HepG2 (cell line): ENCODE results near the gene TLE5. TPM values are rescaled to one million over a fixed set of nuclear protein-coding genes. Genes with fewer than 3 reads are reported as not detected.

ENCODE experiments used
- CAMTA2 ChIP-seq: sonication (generic); formaldehyde crosslinking; IDR thresholded peaks from 2 replicates; pipeline ENCODE4 v1.4.0; 2020; ENCODE audit warnings: mild to moderate bottlenecking, missing genetic modification reagents, borderline replicate concordance
- FIP1L1 ChIP-seq: fragments of 200-400 bp; formaldehyde crosslinking; IDR thresholded peaks from 2 replicates; pipeline ENCODE4 v1.6.1; 2018; ENCODE audit warnings: low read depth, mild to moderate bottlenecking, low read length, moderate library complexity, borderline replicate concordance; ENCODE audit not compliant: insufficient read depth
- HMGA1 ChIP-seq: sonication (generic); formaldehyde crosslinking; conservative IDR thresholded peaks from 2 replicates; pipeline ENCODE4 v1.4.0; 2020; ENCODE audit warnings: missing genetic modification reagents
- HOXA7 ChIP-seq: sonication (generic); formaldehyde crosslinking; IDR thresholded peaks from 2 replicates; pipeline ENCODE4 v1.8.1; 2022; ENCODE audit warnings: mild to moderate bottlenecking, missing genetic modification reagents, moderate library complexity
- JUNB ChIP-seq: sonication (generic); formaldehyde crosslinking; IDR thresholded peaks from 2 replicates; pipeline ENCODE4 v1.8.0; 2022; ENCODE audit warnings: missing genetic modification reagents, mild to moderate bottlenecking, borderline replicate concordance
- KAT8 ChIP-seq: IDR thresholded peaks from 2 replicates; pipeline ENCODE4 v1.6.1; 2016; ENCODE audit warnings: missing genetic modification reagents, missing compliant biosample characterization
- KLF9 ChIP-seq: IDR thresholded peaks from 2 replicates; pipeline ENCODE4 v1.6.1; 2016; ENCODE audit warnings: low read depth
- LBX2 ChIP-seq: sonication (generic); formaldehyde crosslinking; IDR thresholded peaks from 2 replicates; pipeline ENCODE4 v1.5.0; 2020; ENCODE audit warnings: missing genetic modification reagents, mild to moderate bottlenecking, borderline replicate concordance
- MIXL1 ChIP-seq: IDR thresholded peaks from 2 replicates; pipeline ENCODE4 v1.6.1; 2016
- NFRKB ChIP-seq: fragments of 450-650 bp; IDR thresholded peaks from 2 replicates; pipeline ENCODE4 v1.6.1; 2017
- NR1H2 ChIP-seq: sonication (generic); formaldehyde crosslinking; IDR thresholded peaks from 2 replicates; pipeline ENCODE4 v1.8.1; 2022; ENCODE audit warnings: low read depth, missing genetic modification reagents, borderline replicate concordance
- PREB ChIP-seq: sonication (generic); formaldehyde crosslinking; IDR thresholded peaks from 2 replicates; pipeline ENCODE4 v1.4.0; 2020; ENCODE audit warnings: missing genetic modification reagents
- RELA ChIP-seq: sonication (generic); formaldehyde crosslinking; IDR thresholded peaks from 2 replicates; pipeline ENCODE4 v1.4.0; 2020; ENCODE audit warnings: missing genetic modification reagents
- SAFB2 ChIP-seq: sonication (generic); formaldehyde crosslinking; IDR thresholded peaks from 2 replicates; pipeline ENCODE4 v1.5.1; 2020; ENCODE audit warnings: missing genetic modification reagents, low read depth, mild to moderate bottlenecking, borderline replicate concordance
- SUZ12 ChIP-seq: fragments of 150-350 bp; IDR thresholded peaks from 2 replicates; pipeline ENCODE4 v1.6.1; 2014; ENCODE audit warnings: low read depth, low read length
- TARDBP ChIP-seq: sonication (generic); formaldehyde crosslinking; IDR thresholded peaks from 2 replicates; pipeline ENCODE4 v1.8.0; 2022; ENCODE audit warnings: mild to moderate bottlenecking, missing genetic modification reagents
- THAP7 ChIP-seq: sonication (generic); formaldehyde crosslinking; IDR thresholded peaks from 2 replicates; pipeline ENCODE4 v1.8.1; 2023; ENCODE audit warnings: mild to moderate bottlenecking, missing genetic modification reagents
- ZBTB7A ChIP-seq: sonication (generic); formaldehyde crosslinking; IDR thresholded peaks from 2 replicates; pipeline ENCODE4 v1.8.0; 2022; ENCODE audit warnings: mild to moderate bottlenecking, missing genetic modification reagents
- ZNF124 ChIP-seq: sonication (generic); formaldehyde crosslinking; IDR thresholded peaks from 2 replicates; pipeline ENCODE4 v1.4.0; 2020; ENCODE audit warnings: missing genetic modification reagents
- ZNF34 ChIP-seq: sonication (generic); formaldehyde crosslinking; IDR thresholded peaks from 2 replicates; pipeline ENCODE4 v1.4.0; 2020; ENCODE audit warnings: mild to moderate bottlenecking, missing genetic modification reagents, borderline replicate concordance
- ZNF432 ChIP-seq: sonication (generic); formaldehyde crosslinking; IDR thresholded peaks from 2 replicates; pipeline ENCODE4 v1.5.0; 2020; ENCODE audit warnings: missing genetic modification reagents, mild to moderate bottlenecking, borderline replicate concordance
- ZNF687 ChIP-seq: sonication (generic); formaldehyde crosslinking; IDR thresholded peaks from 2 replicates; pipeline ENCODE4 v1.5.1; 2020; ENCODE audit warnings: mild to moderate bottlenecking, missing genetic modification reagents, moderate library complexity
- ZNF788 ChIP-seq: sonication (generic); formaldehyde crosslinking; IDR thresholded peaks from 2 replicates; pipeline ENCODE4 v1.5.0; 2020; ENCODE audit warnings: mild to moderate bottlenecking, missing genetic modification reagents, borderline replicate concordance
- ZNF816 ChIP-seq: sonication (generic); formaldehyde crosslinking; IDR thresholded peaks from 2 replicates; pipeline ENCODE4 v1.8.0; 2022; ENCODE audit warnings: missing genetic modification reagents, mild to moderate bottlenecking, borderline replicate concordance
- ZNF841 ChIP-seq: sonication (generic); formaldehyde crosslinking; IDR thresholded peaks from 2 replicates; pipeline ENCODE4 v1.8.1; 2023; ENCODE audit warnings: missing genetic modification reagents, borderline replicate concordance
- polyA plus RNA-seq, 8 experiments: library from polyadenylated mRNA; depleted of rRNA in 3 of 8; stranded (reverse) in 7 of 8; unstranded in 1 of 8; fragments of >200 nt; fragmentation: Illumina TruSeq in 4 of 8; extraction: Trizol in 4 of 8; gene quantifications; 2 replicates each; pipeline versions ENCODE4 v1.2.1 to v1.2.3, GENCODE V29; 2011 to 2016; ENCODE audit warnings: low read depth in 4 of 8, missing spikeins in 1 of 8, mixed read lengths in 1 of 8; ENCODE audit not compliant: insufficient read depth in 1 of 8
- total RNA-seq, 5 experiments: library from RNA; depleted of rRNA; stranded (reverse); fragments of >200 nt; fragmentation: Illumina TruSeq; extraction: Trizol; gene quantifications; 2 replicates each; pipeline ENCODE4 v1.2.3, GENCODE V29; 2016; ENCODE audit warnings: low read depth in 1 of 5

The TLE5 gene
- total and polyA plus RNA-seq, 2 of the 13 experiments (the other 11 are each of a cell fraction or from before 2014, with no cell fraction given): 62.8 to 189 TPM

- no peak for TF ChIP-seq SAFB2
- no peak for TF ChIP-seq HMGA1 (CRISPR knock-in tag)
- TF ChIP-seq NFRKB: no peak
- TF ChIP-seq ZNF687 (CRISPR knock-in tag): peak; percentile 55
- no peak for TF ChIP-seq ZBTB7A (CRISPR knock-in tag)
- TF ChIP-seq ZNF816 (CRISPR knock-in tag): no peak
- no peak for TF ChIP-seq PREB (CRISPR knock-in tag)
- TF ChIP-seq ZNF841: no peak
- no peak for TF ChIP-seq NR1H2 (CRISPR knock-in tag)
- no peak for TF ChIP-seq THAP7 (CRISPR knock-in tag)
- no peak for TF ChIP-seq ZNF124 (CRISPR knock-in tag)
- TF ChIP-seq ZNF432: no peak
- no peak for TF ChIP-seq RELA (CRISPR knock-in tag)
- 0 out of 2 replicates have a peak, but pooled peaks have one; percentile 45 for TF ChIP-seq ZNF34 (CRISPR knock-in tag)
- 0 out of 2 replicates have a peak, but pooled peaks have one; percentile 45 for TF ChIP-seq ZNF788 (CRISPR knock-in tag)
- TF ChIP-seq KLF9 (CRISPR knock-in tag): no peak
- TF ChIP-seq MIXL1 (CRISPR knock-in tag): no peak
- TF ChIP-seq TARDBP (CRISPR knock-in tag): no peak
- no peak for TF ChIP-seq FIP1L1
- TF ChIP-seq KAT8 (CRISPR knock-in tag): no peak
- no peak for TF ChIP-seq SUZ12
- no peak for TF ChIP-seq HOXA7 (CRISPR knock-in tag)
- no peak for TF ChIP-seq LBX2 (CRISPR knock-in tag)
- no peak for TF ChIP-seq JUNB
- 0 out of 2 replicates have a peak, but pooled peaks have one; percentile 31 for TF ChIP-seq CAMTA2 (CRISPR knock-in tag)
Observed at GRCh38 chr19:3075605-3076431, 13.5 kb upstream of the TLE5 start (continued).
